Measurements from ENCODE around the gene FNDC3B.

Gene FNDC3B

GRCh38 chr3:172100482-172100881 lies 61.1 kb downstream of the FNDC3B start:
- no peaks in the 10 kb centered on the region for H3K27me3 ChIP-seq (ENCODE audit: insufficient read depth, low read length)
- H3K9me3 ChIP-seq (ENCODE audit: insufficient read depth, low read depth, low read length): no peaks in the 10 kb centered on the region
- H3K4me1 ChIP-seq (ENCODE audit: insufficient read depth, low read length): peaks cover 87% of the 10 kb centered on the region
- H3K27ac ChIP-seq (ENCODE audit: low read depth, low read length): no peak overlapping the region
- no peak overlapping the region for H3K9ac ChIP-seq (ENCODE audit: low read depth, low read length)
- no peak overlapping the region for H3K4me3 ChIP-seq (ENCODE audit: low read length)
- 97% methylated on average over 2 of the region's 2 CpGs for WGBS
- no peaks in the 10 kb centered on the region for H3K36me3 ChIP-seq (ENCODE audit: insufficient read depth, low read length)

GRCh38 chr3:172101107-172101506 lies 61.7 kb downstream of the FNDC3B start:
- Histone ChIP-seq H3K9ac (ENCODE audit: low read depth, low read length) (no peak overlapping the region), H3K27ac (ENCODE audit: low read depth, low read length) (no peak overlapping the region), H3K36me3 (ENCODE audit: insufficient read depth, low read length) (no peaks in the 10 kb centered on the region), H3K4me1 (ENCODE audit: insufficient read depth, low read length) (peaks cover 87% of the 10 kb centered on the region), H3K9me3 (ENCODE audit: insufficient read depth, low read depth, low read length) (no peaks in the 10 kb centered on the region), H3K4me3 (ENCODE audit: low read length) (no peak overlapping the region), H3K27me3 (ENCODE audit: insufficient read depth, low read length) (no peaks in the 10 kb centered on the region)
- 79% methylated on average over 2 of the region's 3 CpGs for WGBS

GRCh38 chr3:172102123-172102882 lies 62.9 kb downstream of the FNDC3B start:
- no peaks in the 10 kb centered on the region for H3K9me3 ChIP-seq (ENCODE audit: insufficient read depth, low read depth, low read length)
- no peaks in the 10 kb centered on the region for H3K36me3 ChIP-seq (ENCODE audit: insufficient read depth, low read length)
- H3K9ac ChIP-seq (ENCODE audit: low read depth, low read length): no peak overlapping the region
- no peak overlapping the region for H3K4me3 ChIP-seq (ENCODE audit: low read length)
- H3K4me1 ChIP-seq (ENCODE audit: insufficient read depth, low read length): peaks cover 87% of the 10 kb centered on the region
- WGBS: 86% methylated on average over 3 of the region's 5 CpGs
- H3K27me3 ChIP-seq (ENCODE audit: insufficient read depth, low read length): no peaks in the 10 kb centered on the region
- no peak overlapping the region for H3K27ac ChIP-seq (ENCODE audit: low read depth, low read length)

GRCh38 chr3:172102883-172103310 lies 63.5 kb downstream of the FNDC3B start:
- WGBS: 90% methylated on average over 3 of the region's 3 CpGs
- Histone ChIP-seq H3K27ac (ENCODE audit: low read depth, low read length) (no peak overlapping the region), H3K9me3 (ENCODE audit: insufficient read depth, low read depth, low read length) (no peaks in the 10 kb centered on the region), H3K27me3 (ENCODE audit: insufficient read depth, low read length) (no peaks in the 10 kb centered on the region), H3K4me1 (ENCODE audit: insufficient read depth, low read length) (peaks cover 81% of the 10 kb centered on the region), H3K36me3 (ENCODE audit: insufficient read depth, low read length) (no peaks in the 10 kb centered on the region), H3K4me3 (ENCODE audit: low read length) (no peak overlapping the region), H3K9ac (ENCODE audit: low read depth, low read length) (no peak overlapping the region)

GRCh38 chr3:172103724-172104123 lies 64.3 kb downstream of the FNDC3B start:
- WGBS: 88% methylated on average over 2 of the region's 2 CpGs
- peak overlapping the region; percentile 8; the same call in 1 of the 2 replicates for H3K9ac ChIP-seq (ENCODE audit: low read depth, low read length)
- H3K4me3 ChIP-seq (ENCODE audit: low read length): no peak overlapping the region
- peaks cover 80% of the 10 kb centered on the region for H3K4me1 ChIP-seq (ENCODE audit: insufficient read depth, low read length)
- no peaks in the 10 kb centered on the region for H3K36me3 ChIP-seq (ENCODE audit: insufficient read depth, low read length)
- peak overlapping the region; percentile 42; the same call in 1 of the 2 replicates for H3K27ac ChIP-seq (ENCODE audit: low read depth, low read length)
- H3K9me3 ChIP-seq (ENCODE audit: insufficient read depth, low read depth, low read length): no peaks in the 10 kb centered on the region
- H3K27me3 ChIP-seq (ENCODE audit: insufficient read depth, low read length): no peaks in the 10 kb centered on the region

GRCh38 chr3:172104471-172105072 lies 65.2 kb downstream of the FNDC3B start:
- H3K27ac ChIP-seq (ENCODE audit: low read depth, low read length): peak overlapping the region; percentile 14; the same call in 1 of the 2 replicates
- H3K27me3 ChIP-seq (ENCODE audit: insufficient read depth, low read length): no peaks in the 10 kb centered on the region
- H3K4me3 ChIP-seq (ENCODE audit: low read length): 0 out of 2 replicates have a peak overlapping the region, but pooled peaks have one; percentile 7
- no peak overlapping the region; the same call in 1 of the 2 replicates for H3K9ac ChIP-seq (ENCODE audit: low read depth, low read length)
- no peaks in the 10 kb centered on the region for H3K9me3 ChIP-seq (ENCODE audit: insufficient read depth, low read depth, low read length)
- WGBS: 70% methylated on average over 2 of the region's 2 CpGs
- H3K4me1 ChIP-seq (ENCODE audit: insufficient read depth, low read length): peaks cover 72% of the 10 kb centered on the region
- no peaks in the 10 kb centered on the region for H3K36me3 ChIP-seq (ENCODE audit: insufficient read depth, low read length)

- 94% methylated on average over 3 of the region's 4 CpGs for WGBS
- Histone ChIP-seq H3K4me3 (ENCODE audit: low read length) (no peak overlapping the region), H3K9ac (ENCODE audit: low read depth, low read length) (peak overlapping the region; percentile 16; the same call in 1 of the 2 replicates), H3K27ac (ENCODE audit: low read depth, low read length) (no peak overlapping the region), H3K4me1 (ENCODE audit: insufficient read depth, low read length) (peaks cover 61% of the 10 kb centered on the region), H3K36me3 (ENCODE audit: insufficient read depth, low read length) (no peaks in the 10 kb centered on the region), H3K27me3 (ENCODE audit: insufficient read depth, low read length) (no peaks in the 10 kb centered on the region), H3K9me3 (ENCODE audit: insufficient read depth, low read depth, low read length) (no peaks in the 10 kb centered on the region)
Measured at GRCh38 chr3:172106037-172106954, 66.9 kb downstream of the FNDC3B start.

- H3K9ac ChIP-seq (ENCODE audit: low read depth, low read length): peak overlapping the region; percentile 16; the same call in 1 of the 2 replicates
- H3K36me3 ChIP-seq (ENCODE audit: insufficient read depth, low read length): no peaks in the 10 kb centered on the region; the same call in 1 of the 2 replicates
- WGBS: 63% methylated on average over 7 of the region's 7 CpGs
- H3K4me3 ChIP-seq (ENCODE audit: low read length): no peak overlapping the region
- H3K27me3 ChIP-seq (ENCODE audit: insufficient read depth, low read length): no peaks in the 10 kb centered on the region
- no peak overlapping the region for H3K27ac ChIP-seq (ENCODE audit: low read depth, low read length)
- no peaks in the 10 kb centered on the region for H3K9me3 ChIP-seq (ENCODE audit: insufficient read depth, low read depth, low read length)
- peaks cover 63% of the 10 kb centered on the region for H3K4me1 ChIP-seq (ENCODE audit: insufficient read depth, low read length)
Measured at GRCh38 chr3:172106989-172107388, 67.6 kb downstream of the FNDC3B start.

GRCh38 chr3:172107403-172107802 lies 68.0 kb downstream of the FNDC3B start:
- Histone ChIP-seq H3K9me3 (ENCODE audit: insufficient read depth, low read depth, low read length) (no peaks in the 10 kb centered on the region), H3K27me3 (ENCODE audit: insufficient read depth, low read length) (no peaks in the 10 kb centered on the region), H3K36me3 (ENCODE audit: insufficient read depth, low read length) (no peaks in the 10 kb centered on the region; the same call in 1 of the 2 replicates), H3K4me1 (ENCODE audit: insufficient read depth, low read length) (peaks cover 63% of the 10 kb centered on the region), H3K9ac (ENCODE audit: low read depth, low read length) (no peak overlapping the region), H3K27ac (ENCODE audit: low read depth, low read length) (no peak overlapping the region), H3K4me3 (ENCODE audit: low read length) (no peak overlapping the region)
- 96% methylated on average over 4 of the region's 4 CpGs for WGBS

- H3K27me3 ChIP-seq (ENCODE audit: insufficient read depth, low read length): no peaks in the 10 kb centered on the region
- H3K4me1 ChIP-seq (ENCODE audit: insufficient read depth, low read length): peaks cover 38% of the 10 kb centered on the region
- no peaks in the 10 kb centered on the region for H3K9me3 ChIP-seq (ENCODE audit: insufficient read depth, low read depth, low read length)
- peaks cover 24% of the 10 kb centered on the region for H3K36me3 ChIP-seq (ENCODE audit: insufficient read depth, low read length)
- no peak overlapping the region for H3K27ac ChIP-seq (ENCODE audit: low read depth, low read length)
- H3K9ac ChIP-seq (ENCODE audit: low read depth, low read length): no peak overlapping the region
- 91% methylated on average over 3 of the region's 3 CpGs for WGBS
- no peak overlapping the region for H3K4me3 ChIP-seq (ENCODE audit: low read length)
Measured at GRCh38 chr3:172110127-172110779, 70.9 kb downstream of the FNDC3B start.

Measured in HUES64 (cell line).